GM21390 (cell line): Measurements from ENCODE around the gene ABHD8.

Experiments
- ATAC-seq: cut with Tn5 transposase; IDR thresholded peaks from one replicate; pipeline ENCODE4 v1.9.1; 2021; ENCODE audit not compliant: unreplicated experiment

Gene ABHD8

DNA sequence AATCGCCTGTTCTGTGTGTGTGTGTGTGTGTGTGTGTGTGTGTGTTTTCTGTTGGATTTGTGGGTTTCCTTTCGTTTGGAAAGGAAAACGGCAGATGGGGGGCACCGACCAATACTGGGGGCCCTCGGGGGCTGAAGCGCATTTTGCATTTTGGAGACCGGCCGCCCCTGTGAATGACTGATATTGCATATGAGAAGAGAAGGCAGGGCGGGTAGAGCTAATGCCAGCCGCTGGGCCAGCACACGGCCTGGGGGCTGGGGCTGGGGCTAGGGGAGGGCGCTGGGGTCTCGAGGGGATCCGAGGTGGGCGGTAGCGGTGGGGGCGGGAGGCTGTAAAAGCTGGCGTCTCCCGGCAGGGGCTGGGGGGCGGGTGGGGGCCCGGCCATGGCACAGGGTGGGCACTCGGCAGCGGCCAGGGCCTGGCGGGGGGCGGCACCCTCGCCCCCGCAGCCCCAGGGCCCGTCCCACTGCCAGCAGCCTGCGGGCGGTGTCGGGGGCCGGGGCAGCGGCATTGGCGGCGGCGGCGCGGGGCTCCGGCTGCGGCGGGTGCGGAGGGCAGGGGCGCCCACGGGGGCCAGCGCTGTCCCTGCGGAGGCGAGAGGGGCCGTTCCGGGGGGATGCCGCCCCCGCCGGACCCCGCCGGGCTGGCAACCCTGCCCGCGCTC, 20.2 kb upstream of the ABHD8 start:
- no peak for ATAC-seq

DNA sequence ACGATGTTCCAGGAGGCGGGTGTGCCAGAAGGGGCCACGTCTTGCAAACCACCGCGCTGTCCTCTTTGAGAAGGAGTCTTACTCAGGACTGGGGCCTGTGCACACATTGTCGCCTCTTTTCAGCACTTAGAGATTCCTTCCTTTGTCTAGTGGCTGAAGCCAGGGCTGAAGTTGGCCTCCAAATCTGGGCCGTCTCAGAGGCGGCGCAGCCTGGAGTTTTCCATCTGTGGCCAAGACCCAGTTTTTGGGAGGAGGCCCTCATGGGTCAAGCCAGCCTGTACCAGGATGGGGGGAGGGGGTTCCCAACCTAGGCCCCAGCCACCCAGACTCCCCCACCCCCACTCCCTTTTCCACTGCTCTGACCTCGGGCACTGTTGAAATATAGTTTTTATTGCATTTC, 19.6 kb upstream of the ABHD8 start:
- no peak for ATAC-seq

DNA sequence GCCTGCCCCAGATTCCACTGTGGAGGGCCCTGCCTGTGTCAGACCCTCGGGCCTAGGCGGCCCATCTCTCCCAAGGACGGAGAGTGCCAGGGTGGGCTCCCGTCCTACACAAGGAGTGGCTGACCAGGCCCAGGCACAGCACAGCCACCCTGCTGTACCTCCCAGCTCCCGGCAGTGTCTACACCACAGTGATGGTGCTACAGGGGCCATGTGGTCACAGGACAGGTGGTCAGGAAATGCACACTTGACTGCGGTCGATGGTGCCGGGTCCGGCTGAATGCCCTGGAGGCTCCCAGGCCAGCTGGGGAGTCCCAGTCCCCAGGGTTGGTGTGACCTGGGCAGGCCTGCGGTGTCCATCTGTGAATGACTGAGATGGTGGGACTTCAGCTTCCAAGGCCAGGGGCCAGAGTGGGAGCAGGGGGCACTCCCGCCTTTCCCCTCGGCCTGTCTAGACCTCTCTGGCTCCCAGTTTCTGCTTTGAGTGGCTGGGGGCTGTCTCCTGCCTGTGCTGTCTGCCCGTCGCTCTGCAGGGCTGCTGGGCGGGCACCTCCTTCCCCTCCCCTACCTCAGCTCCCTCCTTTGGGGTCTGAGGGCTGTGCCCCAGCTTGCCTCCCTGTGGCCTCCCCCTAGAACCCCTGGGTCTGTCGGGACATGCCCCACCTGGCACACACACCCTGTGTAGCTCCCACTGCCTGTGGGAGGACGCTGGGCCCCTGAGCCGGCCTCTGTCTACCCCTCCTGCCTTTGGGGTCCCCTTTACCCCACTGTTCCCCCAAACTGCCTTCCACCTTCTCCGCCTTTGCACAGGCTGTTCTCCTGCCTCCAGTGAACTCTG, 18.6 kb upstream of the ABHD8 start:
- ATAC-seq, result no peak

DNA sequence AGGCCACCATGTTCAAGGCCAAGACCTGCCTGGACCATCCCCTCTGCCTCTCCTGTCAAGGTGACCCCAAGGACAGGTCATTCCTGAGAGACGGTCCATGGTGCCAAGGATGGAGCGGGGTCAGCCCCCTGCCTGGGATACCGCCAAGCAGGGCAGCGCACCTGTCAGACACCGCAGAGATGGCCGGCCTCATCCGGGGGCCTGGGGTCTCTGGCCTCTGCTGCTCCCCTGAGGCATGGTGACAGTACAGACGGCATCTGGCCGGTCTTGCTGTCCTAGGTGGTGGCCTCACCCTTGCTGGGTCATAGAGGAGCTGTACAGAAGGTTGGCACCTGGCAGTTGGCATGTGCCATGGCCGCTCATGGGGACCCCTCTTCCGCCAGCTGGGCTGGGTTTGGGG, 17.2 kb upstream of the ABHD8 start:
- no peak for ATAC-seq

DNA sequence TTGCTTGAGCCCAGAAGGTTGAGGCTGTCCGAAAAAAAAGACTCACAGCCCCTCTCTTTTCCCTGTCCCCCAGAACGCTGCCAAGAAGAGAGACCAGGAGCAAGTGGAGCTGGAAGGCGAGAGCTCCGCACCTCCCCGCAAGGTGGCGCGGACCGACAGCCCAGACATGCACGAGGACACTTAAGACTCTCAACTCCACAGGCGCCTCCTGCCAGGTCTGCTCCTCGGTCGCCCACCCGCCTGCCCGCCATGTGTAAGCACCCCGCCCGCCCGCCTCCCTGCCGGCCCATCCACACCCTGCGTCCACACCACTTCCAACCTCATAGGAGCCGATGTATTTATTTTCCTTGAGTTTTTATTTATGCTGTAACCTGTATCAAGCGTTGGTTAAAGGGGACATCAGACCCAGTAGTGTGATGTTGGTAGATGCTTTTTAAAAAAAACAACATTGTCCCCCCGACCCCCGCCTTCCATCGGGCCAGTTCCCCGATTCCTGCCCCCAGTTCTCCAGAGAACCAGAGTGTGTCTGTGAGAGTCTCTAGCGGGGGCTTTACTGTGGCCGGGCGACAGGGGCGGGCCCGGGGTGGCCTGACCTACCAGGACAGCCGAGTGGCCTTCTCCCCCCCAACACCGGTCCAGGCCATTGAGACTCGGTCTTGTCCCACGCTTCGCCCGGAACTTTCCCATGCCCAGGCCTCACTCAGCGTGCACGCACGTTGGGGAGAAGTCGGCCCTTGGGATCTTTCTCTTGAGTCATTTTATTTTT, 16.4 kb upstream of the ABHD8 start:
- ATAC-seq, result no peak

DNA sequence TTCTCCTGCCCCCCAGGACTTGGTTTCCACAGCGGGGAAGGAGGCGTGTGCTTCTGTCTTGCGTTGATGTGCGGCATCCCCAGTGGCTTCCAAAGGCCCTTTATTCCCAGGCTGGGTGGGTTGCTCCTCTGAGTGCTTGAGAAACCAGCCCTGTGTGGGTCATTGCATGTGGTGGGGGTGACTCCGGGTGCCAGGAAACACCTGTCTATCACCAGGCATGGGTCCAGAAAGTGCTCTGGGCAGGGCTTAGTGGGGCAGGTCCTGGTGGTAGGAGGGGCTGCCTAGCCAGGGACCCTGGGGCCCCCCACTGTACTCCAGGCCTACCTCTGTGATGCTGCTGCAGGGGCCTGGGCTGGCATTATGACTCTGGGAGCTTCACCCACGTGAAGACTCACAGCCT, 15.7 kb upstream of the ABHD8 start:
- ATAC-seq, result no peak

DNA sequence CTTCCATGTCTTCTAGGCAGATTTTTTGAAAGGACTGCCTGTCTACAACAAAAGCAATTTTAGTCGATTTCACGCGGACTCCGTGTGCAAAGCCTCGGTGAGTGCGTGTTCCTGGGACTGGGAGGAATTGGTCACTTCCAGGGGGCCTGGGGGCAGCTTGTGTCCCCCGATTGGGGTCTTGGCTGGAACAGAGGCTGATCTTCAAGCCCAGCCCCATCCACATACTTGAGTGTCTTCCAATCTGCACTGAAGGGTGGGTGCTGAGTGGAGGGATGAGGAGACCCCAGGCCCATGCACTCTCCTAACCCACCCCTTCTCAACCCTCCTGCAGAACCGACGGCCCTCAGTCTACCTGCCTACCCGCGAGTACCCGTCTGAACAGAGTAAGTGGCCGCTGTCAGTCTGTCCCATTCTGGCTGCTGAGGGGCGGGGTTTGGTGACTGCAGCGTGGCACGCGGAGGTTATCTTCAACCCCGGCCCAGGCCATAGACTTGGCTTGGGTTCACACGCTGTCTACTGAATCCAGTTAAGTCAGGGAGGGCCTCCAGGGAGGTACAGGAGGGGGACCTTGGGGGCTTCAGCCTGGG, 10.9 kb upstream of the ABHD8 start:
- no peak for ATAC-seq

DNA sequence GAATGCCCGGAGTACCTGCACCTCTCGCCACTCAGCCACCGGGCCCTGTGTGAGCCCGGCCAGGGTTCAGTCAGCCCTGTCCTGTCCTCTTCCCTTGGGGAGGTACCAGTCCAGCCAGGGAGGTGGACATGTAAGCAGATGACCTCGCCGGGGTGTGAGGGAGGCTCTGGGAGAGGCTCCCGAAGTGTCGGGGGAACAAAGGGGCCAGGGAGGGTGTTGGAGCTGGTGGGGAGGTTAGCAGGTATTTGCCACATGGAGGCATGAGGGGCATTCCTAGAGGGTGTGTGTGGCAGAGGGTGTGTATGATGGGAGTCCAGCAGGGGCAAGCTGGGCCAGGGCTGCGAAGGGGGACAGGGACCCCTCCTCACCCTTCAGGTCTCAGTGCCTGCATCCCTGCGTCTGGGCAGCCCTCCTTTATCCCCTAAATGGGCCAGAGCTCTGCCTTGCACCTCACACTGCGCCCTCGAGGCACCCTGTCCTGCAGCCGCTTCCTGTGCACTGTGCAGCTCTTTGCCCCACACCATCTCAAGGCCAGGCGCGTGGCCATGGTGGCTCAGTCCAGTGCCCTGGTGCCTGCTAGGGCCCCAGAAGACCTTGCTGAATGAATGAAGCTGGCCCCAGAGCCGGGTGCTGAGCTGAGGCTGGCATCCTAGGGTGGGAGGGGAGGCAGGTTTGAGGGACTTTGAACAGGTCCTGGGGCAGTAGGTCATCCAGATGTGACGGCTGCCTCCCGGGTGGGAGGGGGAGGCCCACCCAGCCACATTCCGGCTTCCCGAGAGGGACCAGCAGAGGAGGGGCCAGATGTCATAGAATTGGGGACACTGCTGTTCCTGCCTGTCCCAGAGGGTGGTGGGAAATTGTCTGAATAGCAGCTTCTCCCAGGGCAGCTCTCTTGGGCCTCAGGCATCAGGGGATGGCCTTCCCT, 9.2 kb upstream of the ABHD8 start:
- ATAC-seq, result no peak

DNA sequence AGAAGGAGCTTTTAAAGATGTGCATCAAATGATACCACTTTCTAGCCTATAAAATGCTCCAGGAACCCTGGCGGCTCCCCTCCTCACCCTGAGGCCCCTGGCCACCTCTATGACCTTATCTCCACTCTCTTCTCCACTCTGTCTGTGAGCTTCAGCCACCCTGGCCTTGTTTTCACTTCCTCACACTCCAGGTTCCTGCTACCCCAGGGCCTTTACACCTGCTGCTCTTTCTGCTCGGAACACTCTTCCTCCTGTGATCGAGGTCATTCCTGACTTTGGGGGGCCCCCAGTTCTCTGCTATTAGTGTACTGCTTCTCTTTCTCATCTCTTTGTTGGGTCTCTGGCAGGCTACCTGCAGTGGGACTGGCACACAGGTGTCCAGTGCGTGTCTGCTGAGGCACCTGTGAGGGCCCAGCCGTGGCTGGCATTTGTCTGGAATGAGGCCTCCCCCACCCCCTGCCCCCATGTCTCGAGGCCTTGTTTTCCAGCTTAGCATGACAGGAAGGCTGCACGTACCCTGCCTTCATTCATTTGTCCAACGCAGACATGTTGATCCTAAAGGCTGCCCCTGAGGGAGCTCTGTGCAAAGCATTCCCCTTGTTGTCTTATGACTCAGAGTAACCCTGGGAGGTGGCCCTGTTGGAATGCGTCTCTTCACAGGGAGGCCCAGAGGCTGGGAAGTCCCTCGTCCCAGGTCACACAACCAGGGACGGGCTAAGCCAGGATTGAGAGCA, 8.4 kb upstream of the ABHD8 start:
- ATAC-seq, result no peak

DNA sequence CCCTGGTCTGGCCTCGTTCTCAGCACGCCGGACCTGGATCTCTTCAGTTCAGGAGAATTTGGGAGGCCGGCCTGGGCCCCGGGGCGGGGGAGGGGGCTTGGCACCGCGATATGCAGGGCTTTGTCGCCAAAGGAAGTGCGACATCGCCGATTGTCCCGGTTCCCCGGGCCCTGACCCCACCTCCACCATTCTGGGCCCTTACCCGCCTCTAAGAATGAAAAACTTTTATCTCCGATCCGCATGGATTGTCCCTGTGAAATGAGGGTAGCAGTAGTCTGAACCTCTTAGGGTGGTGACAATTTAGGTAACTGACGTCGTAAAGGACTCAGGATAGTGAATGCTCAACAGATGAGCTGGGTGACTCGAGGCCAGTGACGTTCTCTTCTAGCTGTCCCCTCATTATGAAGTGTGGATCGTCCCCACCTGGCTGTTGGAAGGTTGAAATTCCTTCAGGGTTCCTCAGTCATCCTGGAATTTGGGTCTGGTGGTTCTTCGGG, 6.8 kb upstream of the ABHD8 start:
- no peak for ATAC-seq

DNA sequence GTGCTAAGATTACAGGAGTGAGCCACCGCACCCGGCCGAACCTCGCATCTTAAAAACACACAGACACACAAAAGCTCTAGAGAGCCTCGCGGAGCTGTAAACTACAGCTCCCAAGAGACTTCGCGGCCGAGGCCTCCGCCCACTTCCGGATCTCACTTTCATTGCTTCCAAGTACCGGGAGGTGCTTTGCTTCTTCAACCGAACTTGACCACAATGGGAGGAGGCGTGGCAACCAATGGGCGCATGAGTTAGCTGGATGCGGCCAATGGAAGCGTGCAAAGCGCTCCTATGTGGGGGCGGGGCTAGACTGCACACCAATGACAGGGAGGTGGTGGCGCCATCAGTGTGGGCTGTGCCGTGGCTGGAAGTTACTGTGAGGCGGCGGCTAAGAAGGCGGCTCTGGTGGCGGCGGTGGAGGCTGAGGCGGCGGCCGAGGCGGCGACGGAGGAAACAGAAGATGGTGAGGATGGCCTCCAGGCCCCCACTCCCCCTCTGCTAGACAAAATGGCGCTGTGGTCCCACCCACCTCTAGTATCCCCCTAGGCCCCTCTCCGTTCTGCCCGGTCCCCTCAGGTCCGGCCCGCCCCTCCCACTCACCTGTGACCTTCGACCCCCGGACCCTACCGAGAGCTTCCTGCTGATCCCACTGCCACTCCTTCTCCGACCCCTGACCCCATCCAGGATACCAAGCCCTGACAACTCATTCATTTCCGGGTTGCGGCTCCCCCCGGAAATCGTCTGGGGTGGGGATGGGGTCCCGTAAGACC, 6.2 kb upstream of the ABHD8 start, which contains the start of gene DDA1:
TSS of gene DDA1 (plus strand) at position 366 of the 767 bp plus-strand sequence. CDS start at position 458, 92 bp downstream.
- ATAC-seq, result peak; percentile 43

DNA sequence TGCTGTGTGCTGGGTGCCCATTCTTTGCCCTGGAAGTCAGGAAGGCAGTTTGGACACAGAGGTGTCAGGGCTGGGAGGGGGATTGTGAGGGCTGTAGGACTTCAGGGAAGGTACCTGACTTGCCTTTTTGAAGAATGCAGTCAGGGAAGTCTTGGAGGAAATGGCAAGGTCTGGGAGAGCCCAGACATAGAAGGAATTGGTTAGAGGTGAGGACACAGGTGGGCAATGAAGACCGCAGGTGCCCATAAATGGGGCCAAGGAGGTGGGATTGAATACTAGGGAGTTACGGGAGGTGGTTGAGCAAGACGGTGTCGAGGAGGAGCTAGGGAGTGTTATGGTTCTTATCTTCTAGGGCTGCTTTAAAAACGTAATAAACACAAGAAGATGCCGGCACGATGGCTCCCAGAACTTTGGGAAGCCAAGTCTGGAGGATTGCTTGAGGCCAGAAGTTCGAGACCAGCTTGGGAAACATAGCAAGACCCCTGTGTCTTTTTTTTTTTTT, 4.7 kb upstream of the ABHD8 start:
- ATAC-seq, result no peak

DNA sequence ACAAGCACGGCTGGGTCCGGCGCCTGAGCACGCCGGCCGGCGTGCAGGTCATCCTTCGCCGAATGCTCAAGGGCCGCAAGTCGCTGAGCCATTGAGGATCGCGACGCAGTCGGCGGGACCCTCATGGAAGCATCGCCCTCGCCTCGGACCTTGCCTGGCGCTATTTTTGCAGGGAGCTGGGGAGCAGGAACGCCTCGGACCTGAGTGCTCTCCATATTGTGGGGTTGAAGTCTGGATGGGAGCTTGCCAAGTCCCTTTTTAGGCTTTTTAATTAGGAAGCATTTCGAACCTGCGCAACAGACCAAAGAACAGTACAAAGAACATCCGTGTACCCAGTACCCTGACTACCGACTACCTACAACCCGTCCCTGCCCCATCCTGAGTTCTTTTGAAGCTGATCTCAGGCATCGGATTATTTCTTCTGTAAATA, 3.1 kb upstream of the ABHD8 start:
- no peak for ATAC-seq

DNA sequence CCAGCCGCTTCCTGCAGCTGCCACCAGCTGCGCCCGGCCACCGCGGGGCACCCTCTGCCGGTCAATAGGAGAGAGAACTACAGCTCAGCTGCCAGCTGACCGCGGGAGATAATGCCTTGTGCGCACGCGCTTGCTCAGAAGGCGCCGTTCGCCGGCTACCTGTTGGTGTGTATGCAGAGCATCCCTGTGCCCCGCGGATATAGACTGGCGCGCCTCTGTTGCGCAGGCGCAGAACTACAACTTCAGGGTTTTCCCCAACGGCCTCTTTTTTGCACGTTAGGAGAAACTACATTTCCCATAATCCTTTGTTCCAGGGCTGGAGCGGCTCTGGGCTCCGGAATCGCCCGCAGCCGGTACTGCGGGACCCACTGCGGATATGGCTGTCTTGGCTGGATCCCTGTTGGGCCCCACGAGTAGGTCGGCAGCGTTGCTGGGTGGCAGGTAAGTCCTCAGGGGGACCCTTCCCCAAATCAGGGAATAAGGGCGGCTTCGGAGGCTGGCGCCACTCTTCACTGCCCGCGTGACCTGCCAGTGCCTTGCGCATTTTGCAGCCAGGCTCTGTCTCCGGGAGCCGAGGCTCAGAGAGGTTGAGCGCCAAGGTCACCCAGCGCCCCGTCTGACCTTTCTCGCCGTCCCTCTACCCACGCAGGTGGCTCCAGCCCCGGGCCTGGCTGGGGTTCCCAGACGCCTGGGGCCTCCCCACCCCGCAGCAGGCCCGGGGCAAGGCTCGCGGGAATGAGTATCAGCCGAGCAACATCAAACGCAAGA, 2.5 kb upstream of the ABHD8 start, which contains the start of gene MRPL34:
TSS of gene MRPL34 (plus strand) at position 356 of the 768 bp plus-strand sequence. CDS start at position 377, 21 bp downstream.
- peak; percentile 57 for ATAC-seq

DNA sequence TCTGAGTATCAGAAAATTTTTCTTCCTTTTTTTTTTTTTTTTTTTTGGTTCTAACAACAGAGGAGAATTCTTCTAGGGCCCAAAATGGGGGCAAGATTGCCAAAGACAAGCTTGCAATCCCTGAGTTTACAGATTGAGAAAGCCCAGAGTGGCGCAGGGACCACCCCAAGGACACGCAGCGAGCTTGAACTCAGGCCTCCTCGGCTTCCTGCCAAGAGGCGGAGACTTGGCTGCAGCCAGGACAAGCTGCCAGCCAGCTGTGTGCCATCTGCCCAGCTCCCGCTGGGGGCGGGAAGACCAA, 1.9 kb upstream of the ABHD8 start:
- no peak for ATAC-seq

DNA sequence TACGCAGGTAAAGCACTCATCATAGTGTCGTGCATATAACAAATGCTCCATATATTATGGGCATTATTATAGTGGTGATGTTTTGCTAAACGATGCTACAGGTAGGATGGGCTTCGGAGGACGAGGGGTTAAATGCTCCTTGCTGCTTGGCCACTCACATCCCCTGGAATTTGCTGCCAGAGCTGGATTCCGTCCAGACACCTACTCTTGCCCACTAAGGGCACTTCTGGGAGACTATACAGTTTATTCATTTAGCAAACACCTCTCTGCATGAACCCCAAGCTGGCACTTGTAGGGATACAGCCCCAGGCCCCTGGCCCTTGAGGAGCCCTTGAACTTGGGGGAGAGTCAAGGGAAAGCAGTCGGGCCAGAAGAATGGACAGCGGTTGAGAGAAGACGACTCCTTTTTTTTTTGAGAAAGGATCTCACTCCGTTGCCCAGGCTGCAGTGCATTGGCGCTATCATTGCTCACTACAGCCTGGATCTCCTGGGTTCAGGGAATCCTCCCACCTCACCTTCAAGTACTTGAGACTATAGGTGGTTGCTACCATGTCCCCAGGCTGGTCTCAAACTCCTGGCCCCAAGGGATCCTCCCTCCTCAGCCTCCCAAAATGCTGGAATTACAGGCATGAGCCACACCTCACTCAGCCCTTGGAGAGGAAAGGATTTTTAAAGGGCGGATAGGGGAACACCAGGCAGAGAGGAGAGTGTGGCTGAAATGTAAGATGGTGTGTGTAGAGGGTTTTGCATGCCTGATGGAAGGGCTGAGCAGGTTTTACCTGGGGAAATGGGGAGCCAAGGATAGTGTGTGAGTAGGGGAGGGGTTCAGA, 1.4 kb upstream of the ABHD8 start:
- ATAC-seq, result no peak

DNA sequence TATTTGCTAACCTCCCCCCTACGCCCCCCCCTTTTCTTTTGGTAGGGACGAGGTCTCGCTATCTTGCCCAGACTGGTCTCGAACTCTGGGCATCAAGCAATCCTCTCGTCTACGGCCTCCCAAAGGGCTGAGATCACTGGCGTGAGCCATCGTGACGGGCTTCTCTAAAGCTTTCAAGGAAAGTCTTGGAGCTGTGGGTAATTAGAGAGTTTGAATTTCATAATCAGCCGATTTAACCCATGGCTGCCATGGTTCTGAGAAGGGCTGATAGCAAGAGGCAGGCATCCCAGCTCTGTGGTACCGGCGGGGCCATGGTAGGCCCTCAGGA, 679 bp upstream of the ABHD8 start:
- no peak for ATAC-seq
